Activated T-helper 1 cell treated with anti-CD3 and anti-CD28 coated beads, Interleukin-2, amount 50 U/mL, for 16 hours (primary cell): ENCODE measurements around the gene SMYD3.

Source experiments
- DNase-seq, 2 donors: peaks; one replicate each; pipeline ENCODE4 v3.0.0-alpha.2; 2020; ENCODE audit warnings: low read depth in 1 of 2, low spot score in 1 of 2

Gene SMYD3

GRCh38 chr1:246182149-246182851 lies 324.8 kb downstream of the SMYD3 start:
- no peak for DNase-seq

- DNase-seq = no peak
Observed at GRCh38 chr1:246181241-246181640, 325.8 kb downstream of the SMYD3 start.

GRCh38 chr1:246179401-246179800 lies 327.7 kb downstream of the SMYD3 start:
- no peak for DNase-seq

GRCh38 chr1:246178717-246179311 lies 328.3 kb downstream of the SMYD3 start:
- no peak for DNase-seq

GRCh38 chr1:246176126-246177024 lies 330.7 kb downstream of the SMYD3 start:
- no peak for DNase-seq

GRCh38 chr1:246170574-246171261 lies 336.4 kb downstream of the SMYD3 start:
- DNase-seq = no peak

- no peak for DNase-seq
Observed at GRCh38 chr1:246169486-246169885, 337.6 kb downstream of the SMYD3 start.

- DNase-seq = no peak
Observed at GRCh38 chr1:246169019-246169418, 338.1 kb downstream of the SMYD3 start.

GRCh38 chr1:246166841-246167240 lies 340.2 kb downstream of the SMYD3 start:
- DNase-seq = no peak

- DNase-seq = no peak
Observed at GRCh38 chr1:246165826-246166709, 341.0 kb downstream of the SMYD3 start.

- no peak for DNase-seq
Observed at GRCh38 chr1:246164764-246165163, 342.3 kb downstream of the SMYD3 start.

GRCh38 chr1:246162560-246162959 lies 344.5 kb downstream of the SMYD3 start:
- DNase-seq = no peak

GRCh38 chr1:246161626-246162025 lies 345.5 kb downstream of the SMYD3 start:
- no peak for DNase-seq

GRCh38 chr1:246160905-246161304 lies 346.2 kb downstream of the SMYD3 start:
- no peak for DNase-seq

GRCh38 chr1:246160374-246160773 lies 346.7 kb downstream of the SMYD3 start:
- DNase-seq = no peak

- no peak for DNase-seq
Observed at GRCh38 chr1:246159279-246160227, 347.5 kb downstream of the SMYD3 start.

GRCh38 chr1:246158131-246158530 lies 348.9 kb downstream of the SMYD3 start:
- no peak for DNase-seq

GRCh38 chr1:246157516-246157915 lies 349.6 kb downstream of the SMYD3 start:
- DNase-seq = no peak

- no peak for DNase-seq
Observed at GRCh38 chr1:246156847-246157246, 350.2 kb downstream of the SMYD3 start.
